ENCODE results near the gene NOC4L.
"Not testable (repeated sequence)": the region's sequence is repeated elsewhere in the genome, so short reads cannot be mapped to it uniquely, and the experiment has no call there.

NOC4L gene

GRCh38 chr12:132144115-132144809 lies at the start of gene NOC4L, which contains the start of gene DDX51:
Gene NOC4L, plus strand, starts transcription at chr12:132144457. Its CDS starts 32 bp downstream, at chr12:132144489.
Gene DDX51, minus strand, starts transcription at chr12:132144319. Its CDS starts 23 bp downstream, at chr12:132144296.
- peak; percentile 99 for DNase-seq (ENCODE audit: low spot score)

- no peak for DNase-seq (ENCODE audit: low spot score)
These were observed 48.5 kb upstream of the NOC4L start for GRCh38 chr12:132095520-132096409.

GRCh38 chr12:132099739-132100138 lies 44.5 kb upstream of the NOC4L start:
- no peak for DNase-seq (ENCODE audit: low spot score)

DNA sequence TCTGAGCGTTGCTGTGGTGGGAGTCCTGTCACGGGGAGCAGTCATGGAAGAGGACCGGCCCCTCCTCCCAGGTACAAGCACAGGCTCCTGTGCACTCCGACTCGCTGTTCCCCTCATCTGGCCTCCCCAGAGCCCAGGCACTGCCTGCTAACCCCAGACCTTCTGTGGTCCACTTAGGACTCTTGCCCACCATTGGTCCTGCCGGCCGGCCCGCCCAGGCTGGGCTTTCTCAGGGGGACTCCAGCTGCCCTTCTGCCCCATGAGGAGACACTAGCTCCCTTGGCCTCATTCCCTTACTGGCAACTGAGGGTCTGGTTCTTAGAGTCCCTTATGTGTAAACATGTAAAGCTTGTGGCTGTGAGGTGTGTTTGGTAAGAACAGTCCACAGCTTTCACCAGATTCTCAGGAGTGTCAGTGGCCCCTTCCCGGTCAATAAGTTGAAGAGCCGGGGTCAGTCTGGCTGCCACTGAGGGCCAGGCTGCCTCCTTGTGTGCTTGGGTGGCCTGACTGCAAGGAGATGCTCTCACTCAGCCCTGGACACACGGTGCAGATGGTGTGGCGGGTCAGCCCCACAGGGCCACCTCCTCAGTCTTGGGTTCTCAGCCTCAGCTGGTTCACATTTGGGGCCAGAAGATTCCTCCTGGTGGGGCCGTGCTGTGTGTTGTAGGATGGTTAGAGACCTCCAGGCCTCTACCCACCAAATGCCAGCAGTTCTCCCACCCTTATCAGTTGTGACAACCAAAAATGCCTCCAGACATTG lies 43.8 kb upstream of the NOC4L start:
- DNase-seq (ENCODE audit: low spot score) = no peak

GRCh38 chr12:132102297-132102696 lies 42.0 kb upstream of the NOC4L start:
- no peak for DNase-seq (ENCODE audit: low spot score)

- DNase-seq (ENCODE audit: low spot score) = not testable (repeated sequence)
These were observed 41.2 kb upstream of the NOC4L start for GRCh38 chr12:132103072-132103471.

- no peak for DNase-seq (ENCODE audit: low spot score)
These were observed 40.5 kb upstream of the NOC4L start for GRCh38 chr12:132103542-132104308.

GRCh38 chr12:132105467-132105866 lies 38.8 kb upstream of the NOC4L start:
- DNase-seq (ENCODE audit: low spot score) = no peak

- no peak for DNase-seq (ENCODE audit: low spot score)
These were observed 37.3 kb upstream of the NOC4L start for GRCh38 chr12:132106921-132107320.

DNA sequence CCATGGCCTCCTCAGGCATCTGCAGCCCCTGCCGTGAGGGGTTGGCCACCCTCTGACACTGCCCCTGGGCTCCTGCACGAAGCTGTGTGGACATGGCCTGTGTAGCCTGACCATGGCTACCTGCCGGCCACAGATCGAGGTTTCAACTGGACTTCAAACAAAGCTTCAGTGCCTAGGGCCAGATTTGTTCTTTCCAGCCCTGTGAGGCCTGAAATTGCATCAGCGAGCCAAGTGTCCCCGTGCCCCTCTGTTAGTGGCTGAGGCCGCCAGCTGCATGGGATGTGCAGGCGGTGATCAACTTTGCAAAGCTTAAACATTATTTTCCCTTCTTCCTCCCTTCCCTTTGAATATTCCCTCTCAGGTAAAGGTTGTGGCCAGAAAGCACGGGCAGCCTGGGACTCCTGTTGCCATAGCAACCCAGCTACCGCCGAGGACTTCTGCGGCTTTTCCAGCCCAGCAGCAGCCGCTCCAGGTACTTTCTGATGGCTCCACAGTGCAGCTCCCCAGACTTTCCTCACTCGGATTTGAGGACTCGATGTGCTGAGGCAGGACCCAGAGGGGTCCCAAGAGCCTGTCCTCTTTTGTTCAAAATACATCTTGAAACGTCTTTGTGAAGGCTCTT lies 35.9 kb upstream of the NOC4L start:
- DNase-seq (ENCODE audit: low spot score) = no peak

- DNase-seq (ENCODE audit: low spot score) = no peak
These were observed 34.5 kb upstream of the NOC4L start for GRCh38 chr12:132109741-132110140.

DNA sequence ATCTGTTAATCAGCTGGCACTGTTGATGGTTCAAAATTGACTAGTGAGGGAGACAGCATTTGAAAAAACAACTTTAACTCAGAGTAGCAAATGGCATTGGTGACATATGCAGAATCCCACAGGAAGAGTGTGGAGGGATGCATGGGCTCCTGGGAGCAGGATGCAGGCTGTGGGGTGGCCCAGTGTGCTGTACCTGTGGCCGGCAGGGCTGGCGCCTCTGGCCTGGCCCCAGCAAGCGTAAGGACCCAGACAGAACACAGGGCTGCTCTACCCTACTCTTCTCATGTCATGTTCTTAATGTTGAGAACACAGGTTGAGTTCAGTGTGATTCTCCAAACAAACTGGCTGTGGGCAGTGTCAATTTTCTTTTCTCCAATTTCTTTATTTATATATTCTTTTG lies 33.6 kb upstream of the NOC4L start:
- no peak for DNase-seq (ENCODE audit: low spot score)

DNA sequence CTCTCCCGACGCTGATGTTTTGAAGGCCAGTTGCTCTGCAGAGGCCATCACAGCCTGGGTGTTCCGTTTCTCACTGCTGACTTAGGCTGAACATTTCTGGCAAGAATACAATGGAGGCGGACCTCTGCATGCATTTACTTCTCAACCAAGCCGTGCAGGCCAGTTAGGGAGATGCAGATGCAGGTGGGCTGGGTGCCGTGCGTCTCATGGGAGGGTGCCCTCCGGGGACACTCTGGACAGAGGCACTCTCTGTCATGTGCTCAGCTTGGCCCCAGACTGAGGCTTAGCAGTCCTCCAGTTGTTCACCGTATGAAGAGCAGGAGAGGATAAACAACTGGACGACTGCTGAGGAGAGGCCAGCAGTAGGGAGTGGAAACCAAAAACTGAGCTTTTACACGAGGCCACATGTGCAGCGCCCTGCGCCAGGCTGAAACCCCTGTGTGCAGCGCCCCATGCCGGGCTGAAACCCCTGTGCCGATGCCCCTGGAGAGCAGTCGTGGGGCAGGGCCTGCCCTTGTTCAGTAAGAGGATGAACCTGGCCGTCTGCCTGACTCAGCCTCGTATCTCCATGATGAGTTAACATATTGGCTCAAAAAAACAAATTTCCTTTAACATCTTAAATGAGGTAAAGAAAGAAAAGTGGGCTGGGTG lies 32.5 kb upstream of the NOC4L start:
- no peak for DNase-seq (ENCODE audit: low spot score)

- no peak for DNase-seq (ENCODE audit: low spot score)
These were observed 29.6 kb upstream of the NOC4L start for GRCh38 chr12:132114667-132115066.

DNA sequence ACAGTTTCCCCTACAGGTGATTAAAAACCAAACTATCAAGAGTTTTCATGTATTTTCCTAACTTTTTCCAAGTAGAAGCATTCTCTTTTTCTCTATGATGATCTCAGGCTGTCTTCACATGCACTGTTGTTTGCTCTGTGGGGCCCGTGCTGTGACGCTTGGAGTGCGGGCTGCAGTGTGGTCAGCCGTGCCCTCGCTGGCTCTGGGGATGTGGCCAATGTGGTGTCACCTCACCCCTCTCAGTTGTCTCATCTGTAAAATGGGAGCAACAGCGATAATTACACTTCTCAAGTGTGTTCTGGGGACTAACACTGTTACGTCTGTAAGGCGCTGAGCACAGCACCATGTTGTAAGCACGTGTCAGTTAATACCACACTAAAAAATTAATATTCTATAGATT lies 28.8 kb upstream of the NOC4L start:
- no peak for DNase-seq (ENCODE audit: low spot score)

GRCh38 chr12:132116709-132117557 lies 27.3 kb upstream of the NOC4L start:
- DNase-seq (ENCODE audit: low spot score) = no peak

DNA sequence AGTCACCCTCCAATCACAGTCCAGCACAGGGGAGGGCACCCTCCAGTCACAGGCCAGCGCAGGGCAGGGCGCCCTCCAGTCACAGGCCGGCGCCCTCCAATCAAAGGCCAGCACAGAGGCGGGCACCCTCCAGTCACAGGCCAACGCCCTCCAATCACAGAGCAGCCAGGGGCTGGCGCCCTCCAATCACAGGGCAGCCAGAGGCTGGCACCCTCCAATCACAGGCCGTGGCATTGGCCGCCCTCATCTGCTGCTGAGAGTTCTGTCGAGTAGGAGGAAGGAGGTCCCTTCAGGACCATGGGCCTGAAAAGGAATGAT lies 26.7 kb upstream of the NOC4L start:
- peak; percentile 50 for DNase-seq (ENCODE audit: low spot score)

DNA sequence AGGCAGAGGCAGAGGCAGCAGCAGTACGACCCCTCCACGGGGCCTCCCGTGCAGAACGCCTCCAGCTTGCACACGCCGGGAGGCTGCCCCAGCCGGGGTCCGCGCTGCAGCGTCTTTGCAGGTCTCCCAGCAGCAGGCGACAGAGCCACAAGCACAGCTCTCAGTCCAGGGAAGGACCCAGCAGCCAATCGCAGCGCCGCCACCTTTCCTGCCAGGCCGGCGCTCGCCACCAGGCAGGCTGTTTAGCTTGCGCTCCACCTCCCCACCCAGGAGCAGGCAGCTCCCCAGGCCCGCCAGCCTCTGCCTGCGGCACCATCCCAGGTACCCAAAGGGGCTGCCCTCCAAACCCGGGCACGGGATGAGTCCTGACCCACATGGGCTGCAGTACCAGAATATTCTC lies 25.4 kb upstream of the NOC4L start:
- DNase-seq (ENCODE audit: low spot score) = no peak

DNA sequence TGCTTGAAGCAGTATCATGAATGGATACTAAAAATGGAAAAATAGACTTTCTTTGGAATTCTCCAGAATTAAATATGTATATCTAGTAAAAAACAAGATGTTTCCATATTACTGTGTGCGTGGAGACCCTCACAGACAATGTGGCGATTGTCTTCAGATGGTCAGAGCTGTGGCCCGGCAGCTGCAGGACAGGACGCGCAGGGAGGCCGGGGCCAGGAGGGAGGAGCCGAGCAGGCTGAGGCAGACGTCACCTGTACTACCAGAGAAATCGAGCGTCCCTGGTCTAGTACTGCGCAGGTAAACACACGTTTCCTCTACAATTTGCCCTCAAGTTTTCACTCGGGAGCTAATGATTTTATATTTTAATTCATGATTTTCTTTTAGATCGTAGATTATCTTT lies 23.0 kb upstream of the NOC4L start:
- no peak for DNase-seq (ENCODE audit: low spot score)

Measured in AG08396 (cell line).